RWPE1 (cell line): ENCODE measurements around the gene SFXN5.
"Not testable (repeated sequence)": the region's sequence is repeated elsewhere in the genome, so short reads cannot be mapped to it uniquely, and the experiment has no call there.

Experiments used
- CTCF ChIA-PET: fragments of 350-600 bp; sonication (Branson Sonifier 250); formaldehyde crosslinking; extraction: SDS; loops from one replicate; lab custom pipeline; 2021; lab: Yijun Ruan, JAX
- POLR2A ChIA-PET: fragments of 400-600 bp; formaldehyde crosslinking; extraction: SDS; loops from one replicate; lab custom pipeline; 2020; ENCODE audit warnings: antibody characterized with exemption; ENCODE audit not compliant: low non-redundant PET; lab: Yijun Ruan, JAX
- DNase-seq: peaks from one replicate; pipeline ENCODE4 v3.0.0; 2012; ENCODE audit warnings: low spot score
- H3K27ac ChIP-seq: fragments of 450-650 bp; 2 replicates; pipeline ENCODE4 v1.5.1; 2017
- CTCF ChIP-seq: fragments of 450-650 bp; conservative IDR thresholded peaks from 2 replicates; pipeline ENCODE4 v1.5.1; 2017; ENCODE audit warnings: low read depth, mild to moderate bottlenecking

SFXN5 gene

GRCh38 chr2:73067043-73067442 is 4.5 kb downstream of the SFXN5 start:
- H3K27ac ChIP-seq = no peak overlapping the region
- no peak for TF ChIP-seq CTCF
- POLR2A ChIA-PET = no interaction called here
- CTCF ChIA-PET = no interaction called here
- no peak for DNase-seq

DNA sequence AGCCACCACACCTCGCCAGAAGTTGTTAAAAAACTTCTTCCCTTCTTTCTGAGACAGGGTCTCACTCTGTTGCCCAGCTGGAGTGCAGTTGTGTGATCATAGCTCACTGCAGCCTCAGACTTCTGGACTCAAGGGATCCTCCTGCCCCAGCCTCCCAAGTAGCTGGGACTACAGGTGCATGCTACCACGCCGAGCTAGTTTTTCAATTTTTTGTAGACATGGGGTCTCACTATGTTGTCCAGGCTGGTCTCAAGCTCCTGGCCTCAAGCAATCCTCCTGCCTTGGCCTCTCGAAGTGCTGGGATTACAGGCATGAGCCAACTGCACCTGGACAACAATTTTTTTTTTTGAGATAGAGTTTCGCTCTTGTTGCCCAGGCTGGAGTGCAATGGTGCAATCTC is 6.4 kb downstream of the SFXN5 start:
- DNase-seq, POLR2A ChIA-PET, CTCF ChIA-PET: not testable (repeated sequence)
- H3K27ac ChIP-seq = peak overlapping the region; percentile 83

DNA sequence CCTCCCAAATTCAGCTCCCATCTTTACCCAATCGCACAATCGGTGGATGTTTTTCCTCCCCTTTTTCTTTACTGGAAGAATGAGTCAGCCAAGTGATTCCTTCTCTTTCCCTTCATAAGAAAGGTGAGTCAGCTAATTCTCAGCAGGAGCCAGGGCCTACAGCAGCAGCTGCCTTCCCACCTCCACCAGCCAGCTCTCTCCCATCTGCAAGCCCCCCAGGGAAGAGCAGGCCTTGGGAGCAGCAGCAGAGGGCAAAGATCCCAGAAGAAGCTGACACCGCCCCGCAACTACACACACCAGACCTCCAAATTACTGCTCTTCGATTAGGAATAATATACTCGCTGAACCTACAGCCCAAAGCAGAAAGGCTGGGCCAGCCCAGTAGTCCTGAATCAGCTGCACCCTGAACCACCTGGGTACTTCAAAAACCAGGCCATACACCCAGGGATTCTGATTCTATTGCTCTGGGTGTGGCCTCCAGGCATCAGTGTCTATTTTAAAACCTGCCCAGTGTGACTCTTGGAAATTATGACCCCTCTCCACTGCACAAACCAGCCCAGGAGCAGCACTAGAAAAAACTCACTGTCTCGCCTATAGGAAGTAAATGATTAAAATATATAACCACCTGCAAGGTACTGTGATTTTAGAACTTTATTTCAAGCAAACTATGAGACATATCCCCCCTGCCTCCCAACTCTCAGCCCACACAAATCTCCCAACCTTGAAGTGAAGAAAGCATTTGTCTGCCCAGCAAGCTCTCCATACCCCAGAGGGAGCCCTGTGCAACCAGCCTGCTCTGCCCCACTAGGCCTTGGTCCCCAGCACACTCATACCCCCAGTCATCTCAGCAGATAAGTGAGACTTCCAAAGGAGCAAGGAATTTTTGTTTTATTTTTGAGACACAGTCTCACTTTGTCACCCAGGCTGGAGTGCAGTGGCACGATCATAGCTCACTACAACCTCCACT is 7.3 kb downstream of the SFXN5 start:
- no peak for TF ChIP-seq CTCF
- peak overlapping the region; percentile 83 for H3K27ac ChIP-seq
- DNase-seq = peak; percentile 50
- ChIA-PET POLR2A (no interaction called here), CTCF (no interaction called here)

DNA sequence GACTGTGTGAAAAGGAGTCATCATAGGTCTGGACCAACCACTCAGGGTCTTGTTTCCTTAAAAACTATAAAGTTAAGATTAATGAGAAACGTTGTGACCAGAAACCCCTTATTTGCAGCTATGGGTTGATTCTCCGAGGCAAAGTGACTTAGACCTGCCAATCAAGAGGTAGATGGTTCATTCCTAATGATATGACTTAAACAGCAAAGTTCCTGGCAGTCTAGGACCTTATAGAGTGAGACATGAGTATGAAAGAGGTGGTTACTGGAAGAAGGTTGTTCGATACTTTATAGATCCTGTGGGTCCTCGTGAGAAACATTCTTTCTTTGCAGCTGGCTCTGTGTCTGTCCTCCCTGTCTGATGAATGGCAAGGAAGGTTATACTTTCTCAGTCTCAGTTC is 8.0 kb downstream of the SFXN5 start:
- POLR2A ChIA-PET = no interaction called here
- CTCF ChIA-PET = no interaction called here
- DNase-seq = no peak
- TF ChIP-seq CTCF = no peak
- peak overlapping the region; percentile 83 for H3K27ac ChIP-seq

- DNase-seq = no peak
- ChIA-PET POLR2A (no interaction called here), CTCF (interaction anchor here (0.6 to 1.5 kb wide), 2 partner anchors 25 to 166 kb away, joined by 3 to 4 read pairs; no protein-coding TSS in a partner anchor)
- no peak overlapping the region for H3K27ac ChIP-seq
- TF ChIP-seq CTCF = no peak
Observed at GRCh38 chr2:73059106-73059505, 12.4 kb downstream of the SFXN5 start.

DNA sequence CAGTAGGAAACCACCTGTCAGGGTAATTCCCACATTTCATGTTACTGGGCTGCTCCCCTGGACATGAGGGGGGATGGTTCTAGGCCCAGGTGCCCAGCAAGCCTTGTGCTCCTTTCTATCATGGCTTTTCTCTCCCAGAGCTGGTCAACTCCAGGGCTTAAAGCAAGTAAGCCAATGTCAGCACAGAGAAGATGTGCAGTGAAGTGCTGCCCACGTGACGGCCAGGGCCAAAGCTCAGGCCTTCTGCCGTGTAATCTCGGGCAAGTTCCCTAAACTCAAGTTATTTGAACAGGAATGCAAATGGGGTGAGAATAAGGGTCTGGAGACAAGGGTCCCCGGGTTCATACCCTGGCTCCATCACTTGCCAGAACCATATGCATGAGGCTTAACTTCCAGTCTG is 16.5 kb downstream of the SFXN5 start:
- no peak for DNase-seq
- H3K27ac ChIP-seq = no peak overlapping the region
- ChIA-PET CTCF (interaction anchor here (0.5 kb wide), 1 partner anchor 366 kb away, joined by 3 read pairs; no protein-coding TSS in a partner anchor), POLR2A (no interaction called here)
- TF ChIP-seq CTCF = no peak
